ENCODE results near the gene PRTN3.
"Not testable (repeated sequence)": the region's sequence is repeated elsewhere in the genome, so short reads cannot be mapped to it uniquely, and the experiment has no call there.

Gene PRTN3

GRCh38 chr19:844546-844971, 3.8 kb downstream of the PRTN3 start:
- DNase-seq: no peak

GRCh38 chr19:845707-846521, 5.1 kb downstream of the PRTN3 start:
- DNase-seq: no peak

- DNase-seq: no peak
Measured at GRCh38 chr19:848386-848921, 7.7 kb downstream of the PRTN3 start.

GRCh38 chr19:849195-849594, 8.4 kb downstream of the PRTN3 start:
- not testable (repeated sequence) for DNase-seq

- peak; percentile 59 for DNase-seq
Measured at GRCh38 chr19:850221-850978, 9.6 kb downstream of the PRTN3 start.

GRCh38 chr19:850979-851335, 10.2 kb downstream of the PRTN3 start:
- DNase-seq: no peak

- DNase-seq: no peak
Measured at GRCh38 chr19:852136-853013, 11.6 kb downstream of the PRTN3 start, which contains the start of gene ELANE. ELANE (plus strand) TSS chr19:852303; CDS start chr19:852329, 26 bp downstream.

GRCh38 chr19:853014-853585, 12.3 kb downstream of the PRTN3 start:
- no peak for DNase-seq

GRCh38 chr19:853614-854220, 12.9 kb downstream of the PRTN3 start:
- DNase-seq: not testable (repeated sequence)

- DNase-seq: no peak
Measured at GRCh38 chr19:854549-854948, 13.8 kb downstream of the PRTN3 start.

- DNase-seq: no peak
Measured at GRCh38 chr19:855142-855541, 14.3 kb downstream of the PRTN3 start.

GRCh38 chr19:855566-856120, 14.8 kb downstream of the PRTN3 start:
- no peak for DNase-seq

GRCh38 chr19:858284-858683, 17.5 kb downstream of the PRTN3 start:
- DNase-seq: no peak

- no peak for DNase-seq
Measured at GRCh38 chr19:858868-859843, 18.4 kb downstream of the PRTN3 start, which contains the start of gene CFD. CFD (plus strand) TSS chr19:859664; CDS start chr19:859690, 26 bp downstream.

GRCh38 chr19:861141-861755, 20.4 kb downstream of the PRTN3 start:
- DNase-seq: no peak

GRCh38 chr19:861756-862580, 21.2 kb downstream of the PRTN3 start:
- no peak for DNase-seq

- peak; percentile 44 for DNase-seq
Measured at GRCh38 chr19:862581-863314, 21.9 kb downstream of the PRTN3 start.

GRCh38 chr19:863315-863620, 22.5 kb downstream of the PRTN3 start:
- DNase-seq: no peak
